IPS-20b (cell line): ENCODE measurements around the gene ZNF12.
"Not testable (repeated sequence)": the region's sequence is repeated elsewhere in the genome, so short reads cannot be mapped to it uniquely, and the experiment has no call there.

Experiments used
- H3K27ac ChIP-seq: one replicate; pipeline ENCODE4 v1.5.1; 2013; ENCODE audit warnings: low read length
- H3K27me3 ChIP-seq: 2 replicates; pipeline ENCODE4 v1.6.1; 2013; ENCODE audit warnings: mild to moderate bottlenecking, low read length, inconsistent platforms; ENCODE audit not compliant: insufficient read depth
- H3K36me3 ChIP-seq: 2 replicates; pipeline ENCODE4 v1.6.1; 2013; ENCODE audit warnings: low read depth, mild to moderate bottlenecking, inconsistent platforms, low read length, moderate library complexity; ENCODE audit not compliant: insufficient read depth
- H3K4me1 ChIP-seq: 2 replicates; pipeline ENCODE4 v1.6.1; 2013; ENCODE audit warnings: mild to moderate bottlenecking, control low read depth, inconsistent platforms, low read length, moderate library complexity; ENCODE audit not compliant: insufficient read depth
- H3K4me3 ChIP-seq: 2 replicates; pipeline ENCODE4 v1.5.1; 2013; ENCODE audit warnings: mild to moderate bottlenecking, low read length, inconsistent platforms
- H3K9ac ChIP-seq: 2 replicates; pipeline ENCODE4 v1.6.1; 2013; ENCODE audit warnings: low read depth, mild to moderate bottlenecking, inconsistent platforms, low read length, moderate library complexity
- H3K9me3 ChIP-seq: 2 replicates; pipeline ENCODE4 v1.6.1; 2013; ENCODE audit warnings: mild to moderate bottlenecking, low read depth, low read length, inconsistent platforms; ENCODE audit not compliant: insufficient read depth

Gene ZNF12

GRCh38 chr7:6680146-6680545 lies 26.6 kb downstream of the ZNF12 start:
- H3K27me3 ChIP-seq: no peaks in the 10 kb centered on the region
- peaks cover 92% of the 10 kb centered on the region for H3K9me3 ChIP-seq
- no peak overlapping the region for H3K9ac ChIP-seq
- no peak overlapping the region for H3K4me3 ChIP-seq
- H3K4me1 ChIP-seq: no peaks in the 10 kb centered on the region
- H3K27ac ChIP-seq: no peak overlapping the region
- H3K36me3 ChIP-seq: 0 out of 2 replicates have a peak, but pooled peaks cover 11% of the 10 kb centered on the region

- peaks cover 78% of the 10 kb centered on the region for H3K9me3 ChIP-seq
- H3K27ac ChIP-seq: no peak overlapping the region
- no peaks in the 10 kb centered on the region for H3K27me3 ChIP-seq
- H3K4me3 ChIP-seq: no peak overlapping the region
- no peaks in the 10 kb centered on the region for H3K4me1 ChIP-seq
- no peak overlapping the region for H3K9ac ChIP-seq
- peaks cover 12% of the 10 kb centered on the region; the same call in 1 of the 2 replicates for H3K36me3 ChIP-seq
Measured at GRCh38 chr7:6675807-6676405, 30.8 kb downstream of the ZNF12 start.

- peaks cover 66% of the 10 kb centered on the region for H3K9me3 ChIP-seq
- H3K4me3 ChIP-seq: not testable (repeated sequence)
- H3K36me3 ChIP-seq: peaks cover 21% of the 10 kb centered on the region; the same call in 1 of the 2 replicates
Measured at GRCh38 chr7:6670851-6671250, 35.9 kb downstream of the ZNF12 start.

DNA sequence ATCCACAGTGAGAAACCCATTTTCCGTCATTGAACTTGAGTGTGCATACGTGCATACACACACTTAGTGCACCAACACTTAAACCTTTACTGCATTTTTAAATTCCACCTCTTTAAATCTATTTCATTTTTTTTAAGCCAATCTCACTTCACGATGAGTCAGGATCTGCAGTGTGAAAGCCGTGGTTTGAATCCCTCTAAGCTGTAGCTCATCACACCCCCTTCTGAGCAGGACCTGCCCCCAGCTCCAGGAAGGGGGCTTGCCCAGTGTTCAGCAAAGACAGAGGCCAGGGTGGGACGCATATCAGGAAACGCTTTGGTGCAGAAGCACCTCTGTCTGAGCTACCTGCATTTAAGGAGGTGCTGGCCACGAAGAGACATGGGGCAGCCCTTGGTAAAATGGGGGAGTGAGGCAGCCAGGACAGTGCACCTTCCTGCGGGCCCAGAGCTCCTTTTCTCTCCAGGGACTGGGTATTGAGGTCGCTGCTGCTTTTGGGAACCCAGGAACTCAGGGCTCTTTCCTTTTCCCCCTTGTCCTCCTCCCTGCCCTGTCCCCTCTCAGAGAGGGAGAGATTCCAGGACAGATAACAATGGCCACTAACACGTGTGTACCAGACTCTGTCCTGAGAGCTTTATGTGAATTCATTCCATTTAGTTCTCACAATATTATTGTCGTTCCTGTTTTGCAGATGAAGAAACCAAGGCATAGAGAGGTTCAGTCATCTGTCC lies 48.0 kb downstream of the ZNF12 start:
- no peak overlapping the region for H3K4me3 ChIP-seq

More at GRCh38 chr7:6670851-6671250, 35.9 kb downstream of the ZNF12 start:
- not testable (repeated sequence) for H3K27ac ChIP-seq, H3K9ac ChIP-seq, H3K27me3 ChIP-seq, H3K4me1 ChIP-seq

DNA sequence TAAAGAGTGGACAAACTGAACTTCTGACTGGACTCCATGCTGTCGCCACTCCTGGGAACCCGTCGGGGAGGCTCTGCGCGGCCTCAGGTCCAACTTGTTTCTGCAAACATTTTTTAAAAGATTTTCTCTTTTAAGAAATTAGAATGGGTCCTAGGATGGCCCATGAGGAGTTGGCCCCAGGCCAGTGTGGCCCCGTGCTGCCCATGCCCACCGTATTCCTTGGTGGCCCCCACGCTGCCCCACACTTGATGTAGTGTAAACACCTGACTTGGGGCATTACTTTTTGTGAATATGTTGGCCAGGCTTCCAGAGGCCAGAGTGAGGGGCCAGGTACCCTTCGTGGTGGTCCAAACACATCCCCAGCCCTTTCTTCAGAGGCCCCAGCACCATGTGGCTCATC lies 50.3 kb downstream of the ZNF12 start:
- no peak overlapping the region for H3K27ac ChIP-seq
- H3K9me3 ChIP-seq: no peaks in the 10 kb centered on the region
- H3K27me3 ChIP-seq: no peaks in the 10 kb centered on the region
- H3K36me3 ChIP-seq: peaks cover 8% of the 10 kb centered on the region; the same call in 1 of the 2 replicates
- no peak overlapping the region for H3K9ac ChIP-seq
- H3K4me1 ChIP-seq: no peaks in the 10 kb centered on the region
- no peak overlapping the region for H3K4me3 ChIP-seq

More for the DNA sequence above, 48.0 kb downstream of the ZNF12 start:
- Histone ChIP-seq H3K27me3 (no peaks in the 10 kb centered on the region), H3K4me1 (no peaks in the 10 kb centered on the region), H3K9me3 (no peaks in the 10 kb centered on the region), H3K27ac (no peak overlapping the region), H3K9ac (no peak overlapping the region), H3K36me3 (no peaks in the 10 kb centered on the region)

DNA sequence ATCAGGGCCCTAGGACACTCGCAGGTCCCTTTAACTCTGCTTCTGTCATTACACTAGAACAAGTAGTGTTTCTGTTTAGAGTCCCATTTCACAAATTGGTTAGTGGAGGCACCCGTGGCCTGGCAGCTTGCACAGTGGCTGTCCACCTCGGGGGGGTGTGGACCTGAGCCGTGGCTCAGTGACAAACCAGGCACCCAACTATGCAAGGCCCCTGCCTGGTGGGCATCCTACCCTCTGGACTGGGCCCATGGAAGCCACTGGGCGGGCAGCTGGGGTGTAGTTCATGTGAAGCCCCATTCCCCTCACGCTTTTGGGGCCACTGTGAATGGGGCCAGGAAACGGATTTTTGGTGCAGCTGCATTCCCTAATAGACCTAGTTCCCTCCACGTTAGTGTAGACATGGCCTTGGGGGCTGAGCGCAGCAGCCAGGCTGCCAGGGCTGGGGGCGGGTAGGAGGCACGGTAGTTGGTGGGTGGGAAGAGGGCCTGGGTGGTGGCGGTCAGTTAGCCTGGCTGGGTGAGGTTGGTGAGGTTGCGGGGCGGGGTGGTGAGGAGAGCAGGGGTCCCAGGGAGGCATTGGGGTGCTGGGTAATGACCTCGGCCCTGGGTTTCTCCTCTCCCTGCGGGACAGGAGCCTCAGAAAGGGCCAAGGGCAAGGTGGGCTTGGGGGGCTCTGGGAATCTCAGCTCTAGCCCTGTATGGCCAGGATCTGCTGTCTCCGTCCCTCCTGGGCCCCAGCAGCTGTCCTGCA lies 50.9 kb downstream of the ZNF12 start:
- no peak overlapping the region for H3K4me3 ChIP-seq
- no peaks in the 10 kb centered on the region for H3K27me3 ChIP-seq
- no peaks in the 10 kb centered on the region for H3K9me3 ChIP-seq
- no peaks in the 10 kb centered on the region for H3K4me1 ChIP-seq
- no peak overlapping the region for H3K9ac ChIP-seq
- no peak overlapping the region for H3K27ac ChIP-seq
- H3K36me3 ChIP-seq: peaks cover 8% of the 10 kb centered on the region; the same call in 1 of the 2 replicates

GRCh38 chr7:6654842-6655610 lies 51.7 kb downstream of the ZNF12 start:
- H3K4me1 ChIP-seq: no peaks in the 10 kb centered on the region
- H3K9me3 ChIP-seq: no peaks in the 10 kb centered on the region
- no peak overlapping the region for H3K27ac ChIP-seq
- no peak overlapping the region for H3K9ac ChIP-seq
- H3K36me3 ChIP-seq: peaks cover 8% of the 10 kb centered on the region; the same call in 1 of the 2 replicates
- no peaks in the 10 kb centered on the region for H3K27me3 ChIP-seq
- H3K4me3 ChIP-seq: no peak overlapping the region

GRCh38 chr7:6654113-6654841 lies 52.5 kb downstream of the ZNF12 start:
- Histone ChIP-seq H3K9ac (no peak overlapping the region), H3K27me3 (no peaks in the 10 kb centered on the region), H3K9me3 (no peaks in the 10 kb centered on the region), H3K4me3 (no peak overlapping the region), H3K27ac (no peak overlapping the region), H3K36me3 (peaks cover 8% of the 10 kb centered on the region; the same call in 1 of the 2 replicates), H3K4me1 (no peaks in the 10 kb centered on the region)

DNA sequence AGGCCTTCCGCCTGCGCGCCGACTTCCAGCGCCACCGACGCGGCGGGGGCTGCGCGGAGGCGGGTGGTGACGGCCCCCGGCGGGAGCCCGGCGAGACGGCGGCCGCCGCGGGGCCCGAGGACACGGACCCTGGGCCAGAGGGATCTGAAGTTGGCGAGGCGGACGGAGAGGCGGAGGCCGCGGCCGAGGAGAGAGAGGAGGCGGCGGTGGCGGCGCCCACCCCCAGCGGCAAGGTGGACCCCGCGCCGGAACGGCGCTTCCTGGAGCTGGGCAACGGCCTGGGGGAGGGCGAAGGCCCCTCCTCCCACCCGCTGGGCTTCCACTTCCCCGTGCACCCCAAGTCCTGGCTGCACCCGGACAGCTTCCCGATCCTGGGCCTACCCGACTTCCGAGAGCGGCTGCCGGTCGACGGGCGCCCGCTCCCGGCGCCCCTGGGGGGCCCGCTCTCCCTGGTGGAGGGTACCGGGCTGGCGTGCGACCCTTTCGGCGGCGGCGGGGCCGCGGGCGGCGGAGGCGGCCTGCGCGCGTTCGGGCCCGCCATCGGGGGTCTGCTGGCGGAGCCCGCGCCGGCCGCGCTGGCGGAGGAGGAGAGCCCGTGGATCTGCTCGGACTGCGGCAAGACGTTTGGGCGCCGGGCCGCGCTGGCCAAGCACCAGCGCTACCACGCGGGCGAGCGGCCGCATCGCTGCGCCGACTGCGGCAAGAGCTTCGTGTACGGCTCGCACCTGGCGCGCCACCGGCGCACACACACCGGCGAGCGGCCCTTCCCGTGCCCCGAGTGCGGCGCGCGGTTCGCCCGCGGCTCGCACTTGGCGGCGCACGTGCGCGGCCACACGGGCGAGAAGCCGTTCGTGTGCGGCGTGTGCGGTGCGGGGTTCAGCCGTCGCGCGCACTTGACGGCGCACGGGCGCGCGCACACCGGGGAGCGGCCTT lies 53.4 kb downstream of the ZNF12 start:
- Histone ChIP-seq H3K4me3 (no peak overlapping the region), H3K4me1 (no peaks in the 10 kb centered on the region), H3K27me3 (no peaks in the 10 kb centered on the region), H3K36me3 (peaks cover 8% of the 10 kb centered on the region; the same call in 1 of the 2 replicates), H3K27ac (no peak overlapping the region), H3K9ac (no peak overlapping the region), H3K9me3 (no peaks in the 10 kb centered on the region)

DNA sequence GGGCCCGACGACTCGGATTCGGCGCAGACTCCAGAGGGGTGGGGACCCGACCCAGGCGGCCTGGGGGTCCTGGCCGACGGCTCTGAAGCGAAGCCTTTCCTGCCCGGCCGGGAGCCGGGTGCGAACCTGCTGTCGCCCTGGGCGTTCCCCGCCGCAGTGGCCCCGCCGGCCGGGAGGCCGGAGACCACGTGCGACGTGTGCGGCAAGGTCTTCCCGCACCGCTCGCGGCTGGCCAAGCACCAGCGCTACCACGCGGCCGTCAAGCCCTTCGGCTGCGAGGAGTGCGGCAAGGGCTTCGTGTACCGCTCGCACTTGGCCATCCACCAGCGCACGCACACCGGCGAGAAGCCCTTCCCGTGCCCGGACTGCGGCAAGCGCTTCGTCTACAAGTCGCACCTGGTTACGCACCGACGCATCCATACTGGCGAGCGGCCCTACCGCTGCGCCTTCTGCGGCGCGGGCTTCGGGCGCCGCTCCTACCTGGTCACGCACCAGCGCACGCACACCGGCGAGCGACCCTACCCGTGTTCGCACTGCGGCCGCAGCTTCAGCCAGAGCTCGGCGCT lies 54.2 kb downstream of the ZNF12 start:
- H3K9ac ChIP-seq: no peak overlapping the region
- H3K4me1 ChIP-seq: no peaks in the 10 kb centered on the region
- H3K36me3 ChIP-seq: peaks cover 8% of the 10 kb centered on the region; the same call in 1 of the 2 replicates
- H3K27ac ChIP-seq: no peak overlapping the region
- no peaks in the 10 kb centered on the region for H3K9me3 ChIP-seq
- H3K4me3 ChIP-seq: no peak overlapping the region
- H3K27me3 ChIP-seq: no peaks in the 10 kb centered on the region
